Loucy (cell line): ENCODE data around the gene PPP1R12A.

Experiments used
- CTCF ChIP-seq: fragments of 200-600 bp; sonication (generic); conservative IDR thresholded peaks from 2 replicates; pipeline ENCODE4 v1.5.1; 2014; ENCODE audit warnings: mild to moderate bottlenecking, antibody characterized with exemption, low read length
- EZH2phosphoT487 ChIP-seq: fragments of 200-600 bp; IDR thresholded peaks from 2 replicates; pipeline ENCODE4 v1.6.1; 2018; ENCODE audit warnings: antibody characterized with exemption, mild to moderate bottlenecking, moderate library complexity, borderline replicate concordance

GRCh38 chr12:79978692-79979091, 43.8 kb upstream of the PPP1R12A start:
- TF ChIP-seq CTCF (no peak), EZH2phosphoT487 (no peak)
